ENCODE measurements around the gene CKMT2. TPM values are rescaled to one million over a fixed set of nuclear protein-coding genes. Genes with fewer than 3 reads are reported as not detected.

Gene CKMT2
- total RNA-seq, 2 experiments from 2014 or later: not detected

DNA sequence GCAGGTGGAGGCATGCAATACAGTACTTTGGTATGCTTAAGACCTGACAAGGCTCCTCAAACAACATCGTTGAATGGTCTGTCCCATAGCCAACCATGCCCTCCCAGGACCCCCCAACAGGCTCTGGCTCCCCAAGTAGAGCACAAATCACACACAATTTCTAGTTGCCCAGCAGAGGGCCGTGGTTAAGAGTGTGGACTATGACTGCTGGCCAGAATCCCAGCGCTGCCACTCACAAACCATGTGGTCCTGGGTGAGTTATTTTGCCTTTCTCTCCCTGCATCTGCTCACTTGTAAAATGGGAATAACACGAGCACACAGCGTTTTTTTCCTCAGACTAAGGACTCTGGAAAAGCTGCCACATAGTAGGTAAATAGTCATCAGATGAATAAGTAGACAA is 6.5 kb downstream of the CKMT2 start:
- H3K4me1 Mint-ChIP-seq (ENCODE audit: low read depth): peaks cover 7% of the 10 kb centered on the region
- intact Hi-C loops (cut with micrococcal nuclease): no loop called here
- POLR2A ChIA-PET: interaction anchor here (1.0 kb wide), 1 partner anchor 9 kb away, joined by 6 read pairs; no protein-coding TSS in a partner anchor
- ATAC-seq (no peak), DNase-seq (no peak)
- H3K27ac Mint-ChIP-seq: no peak overlapping the region
- TF ChIP-seq, protein P1, sequence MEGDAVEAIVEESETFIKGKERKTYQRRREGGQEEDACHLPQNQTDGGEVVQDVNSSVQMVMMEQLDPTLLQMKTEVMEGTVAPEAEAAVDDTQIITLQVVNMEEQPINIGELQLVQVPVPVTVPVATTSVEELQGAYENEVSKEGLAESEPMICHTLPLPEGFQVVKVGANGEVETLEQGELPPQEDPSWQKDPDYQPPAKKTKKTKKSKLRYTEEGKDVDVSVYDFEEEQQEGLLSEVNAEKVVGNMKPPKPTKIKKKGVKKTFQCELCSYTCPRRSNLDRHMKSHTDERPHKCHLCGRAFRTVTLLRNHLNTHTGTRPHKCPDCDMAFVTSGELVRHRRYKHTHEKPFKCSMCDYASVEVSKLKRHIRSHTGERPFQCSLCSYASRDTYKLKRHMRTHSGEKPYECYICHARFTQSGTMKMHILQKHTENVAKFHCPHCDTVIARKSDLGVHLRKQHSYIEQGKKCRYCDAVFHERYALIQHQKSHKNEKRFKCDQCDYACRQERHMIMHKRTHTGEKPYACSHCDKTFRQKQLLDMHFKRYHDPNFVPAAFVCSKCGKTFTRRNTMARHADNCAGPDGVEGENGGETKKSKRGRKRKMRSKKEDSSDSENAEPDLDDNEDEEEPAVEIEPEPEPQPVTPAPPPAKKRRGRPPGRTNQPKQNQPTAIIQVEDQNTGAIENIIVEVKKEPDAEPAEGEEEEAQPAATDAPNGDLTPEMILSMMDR (IDR thresholded peaks at IDR 0.05): no peak
- CTCF ChIA-PET: no interaction called here
- H3K9me3 Mint-ChIP-seq: peaks cover 2% of the 10 kb centered on the region
- H3K27me3 Mint-ChIP-seq: no peaks in the 10 kb centered on the region
- no peak overlapping the region for H3K4me3 Mint-ChIP-seq
- H3K36me3 Mint-ChIP-seq (ENCODE audit: low read depth): no peaks in the 10 kb centered on the region

DNA sequence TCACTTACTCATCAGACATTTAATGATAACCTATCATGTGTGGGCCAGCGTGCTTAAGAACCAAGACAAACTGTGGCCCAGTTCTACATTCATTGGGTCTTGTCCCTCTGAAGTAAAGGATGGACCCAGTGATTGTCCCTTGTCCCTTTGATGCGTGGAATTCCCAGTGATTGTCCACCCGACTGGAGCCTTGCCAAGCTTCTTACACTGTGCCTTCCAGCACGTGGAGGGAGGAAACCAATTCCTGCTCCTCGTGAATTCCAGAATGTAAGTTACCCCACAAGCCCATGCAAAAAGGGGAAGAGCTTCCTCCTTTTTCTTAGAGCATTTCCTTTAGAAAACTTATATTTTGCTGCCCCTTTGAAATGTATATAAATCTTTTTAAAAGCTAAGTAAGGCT is 7.9 kb downstream of the CKMT2 start:
- ChIA-PET POLR2A (no interaction called here), CTCF (interaction anchor here (0.9 kb wide), 1 partner anchor 58 kb away, joined by 3 read pairs; no protein-coding TSS in a partner anchor)
- intact Hi-C loops (cut with micrococcal nuclease): no loop called here
- no peak for DNase-seq
- TF ChIP-seq, protein P1 (IDR thresholded peaks at IDR 0.05): no peak
- Mint-ChIP-seq H3K9me3 (peaks cover 2% of the 10 kb centered on the region), H3K27ac (no peak overlapping the region), H3K4me1 (ENCODE audit: low read depth) (no peaks in the 10 kb centered on the region), H3K27me3 (no peaks in the 10 kb centered on the region), H3K4me3 (no peak overlapping the region), H3K36me3 (ENCODE audit: low read depth) (no peaks in the 10 kb centered on the region)
- no peak for ATAC-seq

DNA sequence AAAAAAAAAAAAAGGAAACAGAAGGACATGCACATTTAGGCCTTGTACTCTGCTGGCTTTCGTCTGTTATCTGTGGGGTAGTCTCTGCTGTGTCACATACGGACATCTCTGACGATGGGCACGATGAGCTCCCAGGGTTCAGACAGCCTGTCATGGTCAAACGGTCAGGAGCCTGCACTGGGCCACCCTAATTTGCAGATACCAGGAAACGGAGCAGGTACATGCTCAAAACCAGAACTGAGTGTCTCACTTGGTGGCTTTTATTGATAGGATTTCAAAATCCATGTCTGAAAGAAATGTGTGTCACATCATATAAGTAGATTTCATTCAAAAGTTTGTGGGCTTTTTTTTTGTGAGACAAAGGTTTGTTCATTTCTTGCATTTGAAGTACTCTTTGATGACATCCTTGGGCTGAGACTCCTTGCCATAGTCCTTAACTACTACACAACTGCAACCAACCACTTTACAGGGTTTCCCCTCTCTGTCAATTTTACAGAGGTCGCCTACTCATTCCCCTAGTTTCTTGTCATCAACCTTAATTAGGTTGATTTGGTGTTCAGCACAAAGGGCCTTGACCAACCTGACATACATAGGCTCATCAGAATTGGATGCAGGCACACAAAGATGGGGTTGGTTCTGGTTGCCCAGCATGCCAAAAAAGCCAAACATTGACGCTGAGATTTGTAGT is 9.0 kb downstream of the CKMT2 start:
- ChIA-PET POLR2A (interaction anchor here (0.7 kb wide), 1 partner anchor 76 kb away, joined by 3 read pairs; no protein-coding TSS in a partner anchor), CTCF (interaction anchor here (0.9 kb wide), 1 partner anchor 58 kb away, joined by 3 read pairs; no protein-coding TSS in a partner anchor)
- ATAC-seq (peak; percentile 20), DNase-seq (no peak)
- intact Hi-C loops (cut with micrococcal nuclease): no loop called here
- no peaks in the 10 kb centered on the region for H3K4me1 Mint-ChIP-seq (ENCODE audit: low read depth)
- peaks cover 2% of the 10 kb centered on the region for H3K9me3 Mint-ChIP-seq
- H3K36me3 Mint-ChIP-seq (ENCODE audit: low read depth): no peaks in the 10 kb centered on the region
- H3K27me3 Mint-ChIP-seq: no peaks in the 10 kb centered on the region
- TF ChIP-seq, protein P1 (IDR thresholded peaks at IDR 0.05): no peak
- H3K27ac Mint-ChIP-seq: no peak overlapping the region
- H3K4me3 Mint-ChIP-seq: no peak overlapping the region

DNA sequence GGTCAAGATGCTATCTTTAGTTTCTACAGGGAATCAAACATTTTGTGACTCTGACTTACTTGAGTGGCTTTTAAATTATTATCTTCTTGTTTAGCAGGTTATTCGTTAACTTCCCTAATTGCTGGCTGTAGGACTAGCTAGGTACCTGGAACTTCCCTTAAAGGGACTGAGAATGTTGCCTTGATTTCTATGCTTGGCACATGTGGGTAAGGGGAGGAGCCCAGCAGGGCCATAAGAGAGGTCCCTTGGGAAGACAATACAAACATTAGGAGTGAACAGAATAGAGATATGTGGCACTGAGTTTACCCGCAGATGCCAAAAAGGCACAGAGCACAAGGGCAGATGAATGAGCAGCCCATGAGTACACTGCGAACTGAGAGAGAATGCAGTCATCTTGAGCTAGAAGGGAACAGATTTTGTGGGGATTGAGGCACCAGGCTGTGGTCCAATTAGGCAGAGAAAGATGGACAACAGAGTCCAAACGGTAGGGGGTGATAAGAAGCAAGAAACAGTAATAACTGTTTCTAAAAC is 9.8 kb downstream of the CKMT2 start:
- CTCF ChIA-PET: interaction anchor here (0.9 kb wide), 1 partner anchor 57 kb away, joined by 3 read pairs; no protein-coding TSS in a partner anchor
- no peak for DNase-seq

More for the DNA sequence above, 9.8 kb downstream of the CKMT2 start:
- Mint-ChIP-seq H3K4me3 (no peak overlapping the region), H3K27me3 (no peaks in the 10 kb centered on the region), H3K4me1 (ENCODE audit: low read depth) (no peaks in the 10 kb centered on the region), H3K27ac (no peak overlapping the region), H3K9me3 (peaks cover 2% of the 10 kb centered on the region), H3K36me3 (ENCODE audit: low read depth) (no peaks in the 10 kb centered on the region)
- intact Hi-C loops (cut with micrococcal nuclease): no loop called here
- ATAC-seq: no peak
- TF ChIP-seq, protein P1 (IDR thresholded peaks at IDR 0.05): no peak
- POLR2A ChIA-PET: interaction anchor here (0.7 to 1.7 kb wide), 2 partner anchors 58 to 77 kb away, joined by 3 read pairs; partner anchors contain the start of gene ZCCHC9
